Activated CD4-positive, alpha-beta T cell treated with anti-CD3 and anti-CD28 coated beads, Interleukin-2, amount 10 ng/mL, durations not matched to agents 7 days and 5 days (primary cell): ENCODE data around the gene PYGM. TPM values are rescaled to one million over a fixed set of nuclear protein-coding genes. Genes with fewer than 3 reads are reported as not detected.

Experiments
- CTCF ChIA-PET: fragments of 350-600 bp; sonication (Branson Sonifier 250); formaldehyde crosslinking; loops from one replicate; lab custom pipeline; 2021; ENCODE audit warnings: antibody characterized with exemption; lab: Charles Lee
- POLR2A ChIA-PET: fragments of 350-600 bp; sonication (Branson Sonifier 250); formaldehyde crosslinking; loops from one replicate; lab custom pipeline; 2021; ENCODE audit warnings: antibody characterized with exemption; lab: Charles Lee
- DNase-seq: peaks from one replicate; pipeline ENCODE4 v3.0.0-alpha.2; 2020
- H3K27ac Mint-ChIP-seq: one replicate; pipeline ENCODE4 v1.8.0; 2021; ENCODE audit warnings: mild to moderate bottlenecking, moderate library complexity, mixed read lengths
- H3K27me3 Mint-ChIP-seq: one replicate; pipeline ENCODE4 v1.8.0; 2021; ENCODE audit warnings: mixed read lengths
- H3K36me3 Mint-ChIP-seq: one replicate; pipeline ENCODE4 v1.8.0; 2021; ENCODE audit warnings: low read depth, mixed read lengths
- H3K4me1 Mint-ChIP-seq: one replicate; pipeline ENCODE4 v1.8.0; 2021; ENCODE audit warnings: mixed read lengths
- H3K4me3 Mint-ChIP-seq: one replicate; pipeline ENCODE4 v1.8.0; 2021; ENCODE audit warnings: mild to moderate bottlenecking, moderate library complexity, mixed read lengths
- H3K9me3 Mint-ChIP-seq: one replicate; pipeline ENCODE4 v1.8.0; 2021; ENCODE audit warnings: mixed read lengths
- total RNA-seq, 2 experiments: library from RNA; stranded (reverse); gene quantifications; one replicate each; pipeline ENCODE4 v1.2.3, GENCODE V29; 2021

The PYGM gene
- total RNA-seq = 1 to 10 TPM; 3.9 to 4.3 TPM

DNA sequence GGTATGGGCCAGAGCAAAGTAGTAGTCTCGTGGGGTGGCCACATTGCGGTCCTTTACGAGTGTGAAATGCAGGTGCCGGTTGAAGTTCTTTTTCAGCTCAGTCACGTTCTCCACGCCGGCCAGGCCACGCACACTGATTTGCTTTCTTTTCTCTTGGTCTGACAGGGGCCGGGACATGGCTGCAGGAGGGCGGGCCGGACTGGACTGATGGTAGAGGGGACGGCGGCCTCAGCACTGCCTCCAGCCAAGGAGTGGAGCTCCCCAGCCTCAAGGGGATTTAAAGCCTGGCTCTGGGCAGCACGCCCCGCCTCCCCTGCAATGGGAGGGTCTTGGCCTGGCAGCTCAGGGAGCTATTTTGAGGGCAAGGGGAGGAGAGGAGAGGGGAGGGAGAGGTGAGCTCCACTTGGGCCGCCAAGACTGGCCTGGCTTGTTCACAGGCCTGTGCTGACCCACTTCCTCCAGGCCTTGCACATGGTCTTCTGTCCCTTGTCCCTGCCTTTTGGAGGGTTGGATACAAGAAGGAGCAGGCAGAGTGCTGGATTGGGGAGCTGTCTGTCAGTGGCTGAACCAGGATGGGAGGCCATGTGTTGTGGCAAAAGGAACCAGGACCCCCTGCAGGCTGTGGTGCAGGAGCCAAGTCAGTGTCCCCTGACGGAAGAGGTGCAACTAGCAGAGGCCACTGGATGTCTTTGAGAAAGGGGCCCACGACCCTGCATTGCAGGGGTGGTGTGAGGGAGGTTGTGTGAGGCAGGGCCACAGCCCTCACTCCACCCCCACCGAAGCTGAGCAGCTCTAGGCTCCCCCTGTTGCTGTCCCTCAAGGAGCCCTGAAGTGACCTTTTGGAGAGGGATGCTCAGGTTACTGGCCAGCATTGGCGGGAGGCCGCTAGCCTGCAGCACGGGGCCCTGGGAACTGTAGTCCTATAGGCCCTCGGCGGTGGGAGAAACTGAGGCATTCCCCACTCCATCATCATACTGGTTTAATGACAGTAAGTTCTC lies at the start of gene PYGM:
Gene PYGM (minus strand): TSS at position 253 of the 998 bp plus-strand sequence. CDS start 76 bp downstream, at position 177.
- H3K4me1 Mint-ChIP-seq = peaks cover 63% of the 10 kb centered on the region
- H3K9me3 Mint-ChIP-seq = no peaks in the 10 kb centered on the region

GRCh38 chr11:64805481-64805880 lies 45.7 kb upstream of the PYGM start:
- no peaks in the 10 kb centered on the region for H3K27me3 Mint-ChIP-seq
- no peak overlapping the region for H3K27ac Mint-ChIP-seq
- peaks cover 44% of the 10 kb centered on the region for H3K4me1 Mint-ChIP-seq

More for the DNA sequence above, at the start of gene PYGM:
- POLR2A ChIA-PET = no interaction called here
- Mint-ChIP-seq H3K4me3 (peak within 1 kb of the TSS; percentile 13), H3K27ac (peak within 1 kb of the TSS; percentile 94), H3K27me3 (no peaks in the 10 kb centered on the region), H3K36me3 (peaks cover 46% of the 10 kb centered on the region)
- CTCF ChIA-PET = interaction anchor here (0.6 to 5.7 kb wide), 7 partner anchors 9 to 334 kb away, joined by 3 to 51 read pairs (median 5); partner anchors contain the start of gene RASGRP2
- DNase-seq = no peak

GRCh38 chr11:64804346-64805210 lies 44.8 kb upstream of the PYGM start:
- peak overlapping the region; percentile 80 for H3K4me3 Mint-ChIP-seq
- peak overlapping the region; percentile 87 for H3K27ac Mint-ChIP-seq
- ChIA-PET POLR2A (no interaction called here), CTCF (interaction anchor here (0.6 to 2.2 kb wide), 2 partner anchors 40 to 220 kb away, joined by 3 to 7 read pairs; partner anchors contain the start of gene CDC42BPG)
- no peaks in the 10 kb centered on the region for H3K27me3 Mint-ChIP-seq
- peaks cover 40% of the 10 kb centered on the region for H3K36me3 Mint-ChIP-seq
- H3K4me1 Mint-ChIP-seq = peaks cover 39% of the 10 kb centered on the region
- DNase-seq = no peak
- no peaks in the 10 kb centered on the region for H3K9me3 Mint-ChIP-seq

More at GRCh38 chr11:64805481-64805880, 45.7 kb upstream of the PYGM start:
- peaks cover 35% of the 10 kb centered on the region for H3K36me3 Mint-ChIP-seq
- POLR2A ChIA-PET = no interaction called here
- H3K4me3 Mint-ChIP-seq = no peak overlapping the region
- H3K9me3 Mint-ChIP-seq = no peaks in the 10 kb centered on the region
- no peak for DNase-seq
- CTCF ChIA-PET = interaction anchor here (0.6 kb wide), 1 partner anchor 219 kb away, joined by 3 read pairs; no protein-coding TSS in a partner anchor

- ChIA-PET POLR2A (no interaction called here), CTCF (interaction anchor here (2.2 kb wide), 1 partner anchor 40 kb away, joined by 7 read pairs; the partner anchor contains the start of gene CDC42BPG)
- DNase-seq = no peak
- H3K4me3 Mint-ChIP-seq = peak overlapping the region; percentile 80
- H3K36me3 Mint-ChIP-seq = peaks cover 43% of the 10 kb centered on the region
- peak overlapping the region; percentile 87 for H3K27ac Mint-ChIP-seq
- H3K4me1 Mint-ChIP-seq = peaks cover 36% of the 10 kb centered on the region
- no peaks in the 10 kb centered on the region for H3K27me3 Mint-ChIP-seq
- no peaks in the 10 kb centered on the region for H3K9me3 Mint-ChIP-seq
Measured at GRCh38 chr11:64803846-64804345, 44.1 kb upstream of the PYGM start.

GRCh38 chr11:64803158-64803845 lies 43.5 kb upstream of the PYGM start, which contains the start of gene MAP4K2:
TSS of gene MAP4K2 (minus strand) at chr11:64803214. CDS start at chr11:64803149, 65 bp downstream.
- Mint-ChIP-seq H3K27ac (peak within 1 kb of the TSS; percentile 87), H3K27me3 (no peaks in the 10 kb centered on the region), H3K4me1 (peaks cover 37% of the 10 kb centered on the region), H3K9me3 (no peaks in the 10 kb centered on the region), H3K4me3 (peak within 1 kb of the TSS; percentile 80), H3K36me3 (peaks cover 46% of the 10 kb centered on the region)
- CTCF ChIA-PET = interaction anchor here (1.0 to 2.2 kb wide), 2 partner anchors 9 to 41 kb away, joined by 3 to 7 read pairs; partner anchors contain the start of gene CDC42BPG
- POLR2A ChIA-PET = no interaction called here
- DNase-seq = peak; percentile 84

DNA sequence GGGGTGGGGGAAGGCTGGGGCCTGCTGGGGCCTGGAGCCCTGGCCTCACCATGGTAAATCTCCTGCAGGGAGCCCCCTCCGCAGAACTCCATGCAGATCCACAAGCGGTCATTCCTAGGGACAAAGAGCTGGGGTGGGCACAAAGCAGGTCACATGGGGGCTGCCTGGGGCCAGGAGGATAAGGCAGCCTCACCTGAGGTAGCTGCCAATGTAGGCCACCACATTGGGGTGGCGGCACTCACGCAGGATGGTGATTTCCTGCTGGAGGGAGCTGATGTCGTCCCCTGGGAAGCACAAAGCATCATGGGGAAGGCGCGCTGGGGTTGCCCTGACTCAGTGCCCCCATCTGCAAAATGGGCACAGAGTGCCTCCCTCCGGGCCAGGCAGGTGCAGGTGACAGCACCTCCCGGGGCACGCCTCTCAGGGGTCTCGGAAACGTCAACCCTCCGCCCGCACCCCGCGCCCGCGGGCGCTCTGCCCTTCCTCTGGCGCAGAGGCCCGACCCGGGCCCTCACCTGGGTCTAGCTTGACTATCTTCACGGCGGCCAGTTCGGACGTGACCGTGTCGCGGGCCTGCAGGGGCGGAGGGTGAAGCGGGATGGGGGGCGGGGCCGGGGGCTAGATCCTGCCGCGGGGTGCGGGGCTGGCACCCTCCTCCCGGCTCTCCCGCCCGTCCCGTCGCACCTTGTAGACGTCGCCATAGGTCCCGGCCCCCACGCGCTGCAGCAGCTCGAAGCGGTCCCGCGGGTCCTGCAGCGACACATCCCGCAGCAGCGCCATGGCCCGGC lies 42.8 kb upstream of the PYGM start:
- Mint-ChIP-seq H3K27ac (peak overlapping the region; percentile 85), H3K36me3 (peaks cover 40% of the 10 kb centered on the region), H3K27me3 (no peaks in the 10 kb centered on the region), H3K9me3 (no peaks in the 10 kb centered on the region), H3K4me3 (peak overlapping the region; percentile 79), H3K4me1 (peaks cover 34% of the 10 kb centered on the region)
- ChIA-PET CTCF (interaction anchor here (0.9 to 2.2 kb wide), 3 partner anchors 8 to 42 kb away, joined by 3 to 7 read pairs (median 3); partner anchors contain the start of gene CDC42BPG), POLR2A (no interaction called here)
- DNase-seq = no peak

- H3K27ac Mint-ChIP-seq = peak overlapping the region; percentile 85
- ChIA-PET CTCF (interaction anchor here (0.9 to 1.0 kb wide), 2 partner anchors 7 to 35 kb away, joined by 3 read pairs; no protein-coding TSS in a partner anchor), POLR2A (no interaction called here)
- H3K9me3 Mint-ChIP-seq = no peaks in the 10 kb centered on the region
- no peak for DNase-seq
- H3K4me1 Mint-ChIP-seq = peaks cover 32% of the 10 kb centered on the region
- H3K27me3 Mint-ChIP-seq = no peaks in the 10 kb centered on the region
- peaks cover 36% of the 10 kb centered on the region for H3K36me3 Mint-ChIP-seq
- peak overlapping the region; percentile 79 for H3K4me3 Mint-ChIP-seq
Measured at GRCh38 chr11:64801561-64802369, 42.0 kb upstream of the PYGM start.

GRCh38 chr11:64801158-64801464 lies 41.3 kb upstream of the PYGM start:
- DNase-seq = no peak
- Mint-ChIP-seq H3K9me3 (no peaks in the 10 kb centered on the region), H3K4me1 (peaks cover 39% of the 10 kb centered on the region), H3K36me3 (peaks cover 34% of the 10 kb centered on the region), H3K27ac (peak overlapping the region; percentile 85), H3K27me3 (no peaks in the 10 kb centered on the region), H3K4me3 (peak overlapping the region; percentile 79)
- ChIA-PET CTCF (interaction anchor here (0.8 to 1.7 kb wide), 2 partner anchors 20 to 56 kb away, joined by 3 to 5 read pairs; no protein-coding TSS in a partner anchor), POLR2A (no interaction called here)

- Mint-ChIP-seq H3K9me3 (no peaks in the 10 kb centered on the region), H3K4me3 (peak overlapping the region; percentile 79), H3K27ac (peak overlapping the region; percentile 85), H3K36me3 (peaks cover 33% of the 10 kb centered on the region), H3K27me3 (no peaks in the 10 kb centered on the region), H3K4me1 (peaks cover 43% of the 10 kb centered on the region)
- no peak for DNase-seq
- ChIA-PET POLR2A (no interaction called here), CTCF (interaction anchor here (0.8 to 1.7 kb wide), 3 partner anchors 10 to 56 kb away, joined by 3 to 5 read pairs (median 4); no protein-coding TSS in a partner anchor)
Measured at GRCh38 chr11:64800303-64801157, 40.8 kb upstream of the PYGM start.
